Measurements from ENCODE around the gene TRAPPC6A.

- TF ChIP-seq CTCF (IDR thresholded peaks at IDR 0.05) (no peak), POLR2A (IDR thresholded peaks at IDR 0.05) (no peak)
Measured at GRCh38 chr19:45159971-45160324, 18.1 kb downstream of the TRAPPC6A start.
